Limb (tissue), 2 donors: ENCODE data around the gene SPDL1.
A peak's percentile ranks its signal among the peaks of the same experiment; 100 is the strongest.

Experiments
- DNase-seq, 2 donors: peaks; one replicate each; pipeline ENCODE4 v3.0.0-alpha.2; 2016; ENCODE audit errors: extremely low spot score in 2 of 2

The SPDL1 gene

DNA sequence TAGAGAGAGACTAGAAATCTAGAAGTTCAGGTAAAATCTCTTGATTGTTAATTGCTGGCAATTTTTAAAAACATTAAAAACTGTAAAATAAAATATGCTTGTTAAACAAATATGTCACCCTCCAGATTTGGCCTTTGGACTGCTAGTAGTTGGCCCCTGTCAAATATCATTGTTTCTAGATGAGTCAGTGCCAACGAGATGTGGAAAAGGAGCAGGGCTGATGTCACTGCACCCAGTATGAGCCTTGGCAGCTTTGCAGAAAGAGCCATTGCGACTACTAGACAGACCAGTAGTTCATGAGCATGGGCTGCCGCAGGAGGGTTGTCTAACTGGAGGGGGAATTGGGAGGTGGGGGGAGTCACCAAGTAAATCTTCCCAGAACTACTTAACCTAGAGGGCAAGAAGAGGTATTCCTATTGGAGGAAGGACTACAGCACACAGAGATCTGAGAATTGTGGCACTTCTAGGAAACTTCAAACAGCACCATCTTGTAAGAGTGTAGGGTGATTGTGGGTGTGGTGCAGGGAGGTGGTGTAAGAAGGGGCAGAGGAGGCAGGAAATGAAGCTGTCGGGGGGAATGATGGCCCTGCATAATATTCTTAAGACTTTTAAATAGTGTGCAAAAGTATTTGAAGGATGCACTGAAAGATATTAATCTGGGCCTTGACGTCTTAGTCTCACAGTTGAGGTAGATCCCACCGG, 46.4 kb downstream of the SPDL1 start:
- DNase-seq, result no peak

DNA sequence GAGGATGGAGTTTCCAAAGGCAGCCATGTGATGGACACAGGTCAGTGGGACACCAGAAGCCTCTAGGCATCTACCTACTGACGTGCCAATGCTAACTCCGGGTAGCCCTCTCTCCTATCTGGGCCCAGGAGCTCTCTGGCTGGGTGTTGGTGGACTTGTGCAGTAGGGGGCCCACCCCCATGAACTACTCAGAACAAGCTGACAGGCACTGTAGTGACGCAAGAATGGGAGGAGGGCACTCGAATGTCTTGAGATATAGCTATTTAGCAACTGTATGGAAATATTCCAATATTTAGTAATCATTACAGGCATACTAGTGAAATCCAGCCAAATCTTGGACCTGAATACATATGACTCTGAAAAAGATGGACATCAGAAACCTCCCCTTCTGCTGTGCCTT, 47.8 kb downstream of the SPDL1 start:
- DNase-seq, result no peak

- DNase-seq, result no peak
Measured at GRCh38 chr5:169632946-169633345, 49.4 kb downstream of the SPDL1 start.

DNA sequence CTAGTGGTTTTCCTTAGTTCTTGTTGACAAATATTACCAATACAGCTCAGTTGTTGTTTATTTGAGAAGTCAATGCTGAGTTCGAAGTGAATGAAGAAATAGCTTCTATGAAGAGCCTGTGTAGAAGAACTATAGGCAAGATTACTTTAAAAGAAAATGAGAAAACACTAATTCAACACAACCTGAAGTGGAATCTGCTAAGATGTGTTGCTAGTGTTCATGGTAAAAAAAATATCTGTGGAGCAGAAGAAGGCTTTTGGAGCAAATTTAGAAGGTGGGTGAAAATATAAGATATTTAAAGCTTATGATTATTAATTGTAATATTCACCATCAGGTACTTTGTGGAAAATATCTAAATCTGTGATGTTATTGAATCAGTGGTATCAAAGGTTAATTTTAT, 51.0 kb downstream of the SPDL1 start:
- no peak for DNase-seq

DNA sequence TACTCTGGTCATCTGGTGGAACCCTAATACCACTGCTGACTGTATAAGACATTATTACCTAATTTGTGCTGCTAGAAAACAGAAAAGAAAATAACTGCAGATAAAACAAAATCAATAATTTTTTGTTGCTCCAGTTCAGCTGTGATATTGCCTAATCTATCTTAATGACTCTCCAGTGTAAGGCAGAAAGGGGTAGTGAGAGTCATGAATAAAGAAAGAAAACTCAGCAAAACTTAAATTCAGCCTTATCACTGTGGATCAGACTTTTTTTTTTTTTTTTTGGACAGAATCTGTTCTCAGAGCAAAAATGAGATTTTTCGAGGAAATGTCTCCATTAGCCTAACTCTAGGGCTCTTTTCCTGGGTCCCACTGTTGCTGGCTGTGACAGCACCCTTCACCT, 52.4 kb downstream of the SPDL1 start:
- DNase-seq, result no peak

- DNase-seq, result no peak
Measured at GRCh38 chr5:169636477-169637084, 53.0 kb downstream of the SPDL1 start.

DNA sequence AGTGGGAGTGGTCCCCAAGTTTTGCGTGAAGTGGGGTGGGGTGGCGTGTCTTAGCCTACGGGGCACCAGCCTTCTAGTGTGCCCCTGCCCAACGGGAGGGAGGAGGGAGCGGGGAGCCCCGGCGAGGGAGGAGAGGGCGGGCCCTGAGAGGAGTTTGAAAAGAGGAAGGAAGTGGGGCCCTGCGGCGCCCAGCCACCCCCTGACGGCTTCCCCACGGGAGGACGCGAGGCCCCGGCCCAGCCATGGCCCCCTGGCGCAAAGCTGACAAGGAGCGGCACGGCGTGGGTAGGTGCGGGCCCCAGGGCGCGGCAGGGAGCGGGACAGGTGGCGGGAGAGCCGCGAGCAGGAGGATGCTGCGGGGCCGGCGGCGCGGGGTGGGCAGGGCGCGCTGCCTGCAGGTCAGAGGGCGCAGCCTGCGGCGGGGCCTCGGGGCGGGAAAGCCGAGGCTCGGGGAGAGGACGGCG, 53.5 kb downstream of the SPDL1 start, which contains the start of gene DOCK2:
Gene DOCK2, plus strand, starts transcription at position 191 of the 464 bp plus-strand sequence. Its CDS starts 52 bp downstream, at position 243.
- DNase-seq, result no peak

- DNase-seq, result no peak
Measured at GRCh38 chr5:169637549-169638121, 54.1 kb downstream of the SPDL1 start.

DNA sequence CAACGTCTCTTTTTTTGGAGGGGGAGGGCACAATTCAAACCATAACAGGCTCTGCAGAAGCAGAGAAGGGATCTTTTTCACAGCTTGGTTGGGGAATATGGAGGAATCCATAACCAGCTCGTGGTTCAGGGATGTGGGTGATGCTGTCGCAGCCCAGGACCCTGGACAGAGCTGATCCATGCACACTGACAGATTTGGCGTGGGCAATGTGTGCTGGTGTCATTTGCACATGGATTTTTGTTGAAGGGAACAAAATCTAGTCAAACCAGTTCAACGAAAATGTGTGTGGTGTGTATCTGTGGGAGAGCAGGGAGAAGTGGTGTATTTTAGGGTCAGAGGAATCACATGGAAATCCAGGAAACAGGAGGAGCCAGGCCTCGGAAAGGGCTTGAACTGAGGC, 57.7 kb downstream of the SPDL1 start:
- DNase-seq, result peak in 1 of 2 donors; percentile 56

DNA sequence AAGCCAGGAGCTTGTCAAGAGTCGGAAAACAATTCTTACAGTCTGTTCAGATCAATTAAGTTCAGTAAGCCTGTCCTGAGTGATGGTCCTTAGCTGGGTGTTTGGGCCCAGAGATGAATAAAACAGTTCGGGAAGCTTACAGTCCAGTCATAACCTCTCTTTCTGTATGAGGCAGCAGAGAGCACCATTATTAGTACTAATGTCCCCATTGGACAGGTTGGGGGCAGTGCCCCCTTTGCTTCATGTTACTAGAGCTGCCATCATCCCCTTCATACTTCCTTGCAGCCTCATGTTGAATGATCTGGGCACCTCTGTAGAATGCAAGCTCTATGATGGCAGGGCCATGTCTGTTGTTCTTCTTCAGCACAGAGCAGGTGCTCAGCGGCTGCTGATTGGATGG, 63.3 kb downstream of the SPDL1 start:
- DNase-seq, result no peak

GRCh38 chr5:169647566-169647965, 64.0 kb downstream of the SPDL1 start:
- no peak for DNase-seq

GRCh38 chr5:169648725-169649310, 65.2 kb downstream of the SPDL1 start:
- DNase-seq, result no peak

GRCh38 chr5:169649486-169649885, 65.9 kb downstream of the SPDL1 start:
- DNase-seq, result no peak

DNA sequence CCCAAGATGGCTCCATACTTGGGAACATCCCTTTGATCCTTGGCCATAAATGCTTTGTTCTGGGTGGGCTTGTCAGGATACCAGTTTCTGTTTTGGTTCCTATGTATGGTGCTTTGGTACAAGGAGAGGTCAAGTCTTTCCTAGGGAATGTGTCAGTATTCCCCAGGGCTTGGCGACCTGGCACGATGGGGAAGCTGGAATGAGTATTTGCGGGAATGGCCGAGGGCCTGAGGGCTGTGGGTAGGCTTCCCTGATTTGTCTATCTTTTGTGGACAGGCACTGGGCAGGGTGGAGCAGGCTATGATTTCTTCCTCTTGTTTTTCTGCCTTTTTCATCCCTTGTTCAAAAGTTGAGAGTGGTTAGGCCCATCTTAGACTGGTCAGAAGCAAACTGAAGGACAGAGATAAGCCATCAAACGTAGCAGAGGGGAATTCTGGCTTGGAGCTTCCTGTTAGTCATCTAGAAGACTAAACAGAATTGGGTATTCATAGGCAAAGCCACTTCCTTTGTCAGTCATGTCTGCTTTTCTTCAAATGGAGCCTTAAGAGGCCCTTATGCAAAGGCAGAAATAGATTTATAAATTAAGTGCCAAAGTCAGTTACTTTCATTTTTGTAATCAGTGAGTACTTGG, 67.2 kb downstream of the SPDL1 start:
- no peak for DNase-seq

DNA sequence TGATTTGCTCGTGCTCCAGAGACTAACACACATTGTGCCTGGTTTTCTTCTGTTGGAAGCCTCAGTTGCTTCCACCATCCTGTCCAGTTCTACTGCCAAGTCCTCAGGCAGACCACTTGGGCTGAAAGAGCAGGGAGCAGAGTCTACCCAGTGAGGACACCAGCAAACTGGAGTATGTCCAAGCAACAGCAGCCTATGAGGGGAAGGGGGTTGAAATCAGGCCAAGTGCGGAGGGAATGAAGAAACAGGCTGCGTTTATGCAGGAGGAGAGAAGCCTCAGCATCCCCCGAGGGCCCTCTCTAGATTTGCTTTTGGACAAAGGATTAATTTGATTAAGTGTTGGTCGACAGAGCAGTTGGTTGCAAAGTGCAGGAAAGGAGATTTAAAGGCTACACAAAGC, 68.0 kb downstream of the SPDL1 start:
- DNase-seq, result no peak

DNA sequence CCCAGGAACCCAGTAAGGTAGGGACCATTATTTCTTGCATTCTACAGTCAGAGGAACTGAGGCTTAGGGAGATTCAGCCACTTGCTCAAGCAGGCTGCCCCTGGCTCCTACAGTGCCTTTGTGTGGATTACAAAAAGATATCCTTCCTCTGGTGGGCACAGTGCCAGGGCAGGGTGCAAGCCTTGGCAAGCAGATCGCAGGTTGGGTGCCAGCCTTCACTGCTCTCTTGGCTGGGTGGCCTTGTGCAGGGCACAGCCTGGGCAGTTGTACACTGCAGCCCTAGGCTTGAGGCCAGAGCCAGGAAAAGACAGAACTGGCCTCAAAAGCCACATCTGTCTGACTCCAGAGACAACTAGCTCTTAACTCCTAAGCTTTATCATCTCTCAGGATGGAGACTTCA, 68.5 kb downstream of the SPDL1 start:
- DNase-seq, result no peak

DNA sequence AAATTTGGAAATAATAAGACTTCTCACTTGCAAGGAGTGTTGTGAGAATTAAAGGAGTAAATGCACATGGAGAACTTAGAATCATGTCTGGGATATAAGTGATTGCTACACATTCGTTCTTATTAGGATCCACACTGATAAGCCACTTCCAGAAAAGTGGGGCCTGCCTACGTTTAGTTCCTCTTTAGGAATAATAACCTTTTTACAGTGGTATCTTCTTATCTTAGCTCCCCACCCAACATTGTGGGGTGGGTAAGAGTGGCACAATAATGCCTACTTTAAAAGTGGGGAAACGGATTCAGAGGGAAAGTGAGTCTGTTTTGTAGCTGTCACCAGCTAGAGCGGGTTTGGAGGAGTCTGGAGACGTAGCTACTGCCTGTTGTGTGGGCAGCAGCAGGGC, 69.5 kb downstream of the SPDL1 start:
- DNase-seq, result no peak
